ENCODE data around the gene PEX5L.

The PEX5L gene

DNA sequence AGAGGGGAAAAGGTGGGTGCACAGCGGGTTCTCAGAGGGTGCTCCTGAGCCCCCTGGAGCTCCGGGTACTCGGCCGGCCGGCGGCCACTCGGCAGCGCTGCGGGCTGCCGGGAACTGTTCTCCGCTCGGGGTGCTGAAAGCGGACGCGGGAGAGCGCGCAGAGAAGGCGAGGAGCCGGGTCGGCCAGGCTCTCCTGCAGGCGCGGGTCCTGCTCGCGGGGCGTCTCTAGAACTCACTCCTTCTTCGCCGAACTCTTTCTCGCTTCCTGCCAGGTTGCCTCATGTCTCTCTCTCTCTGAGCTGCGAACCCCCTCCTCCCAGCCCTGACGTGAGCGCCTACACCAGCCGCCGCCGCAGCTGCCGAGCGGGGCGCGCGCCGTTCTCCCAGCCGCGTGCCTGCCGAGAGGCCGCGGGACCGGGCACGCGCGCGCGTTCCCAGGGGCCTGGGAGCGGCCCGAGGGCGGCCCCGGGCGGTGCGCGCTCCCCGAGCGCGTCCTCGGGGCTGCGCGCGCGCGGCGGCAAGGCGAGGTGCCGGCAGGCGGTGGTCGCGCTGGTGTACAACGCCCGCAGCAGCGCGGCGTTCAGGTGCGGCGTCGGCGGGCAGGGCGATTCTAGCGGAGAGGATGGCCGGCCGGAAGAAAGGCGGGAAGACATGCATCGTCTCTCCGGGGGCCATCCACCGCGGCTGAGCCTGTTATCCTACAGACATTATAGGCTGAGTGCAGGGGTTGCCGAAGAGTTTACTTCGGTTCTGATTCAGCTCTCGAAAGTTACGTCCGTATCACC lies at the start of gene PEX5L:
Gene PEX5L (minus strand): TSS at position 267 of the 785 bp plus-strand sequence. CDS start 338 bp downstream, outside the sequence.
- Histone ChIP-seq H3K4me3 (ENCODE audit: low read length) (no peak within 1 kb of the TSS), H3K4me2 (ENCODE audit: low read length) (no peak within 1 kb of the TSS)
- TF ChIP-seq CTCF (IDR thresholded peaks at IDR 0.05; ENCODE audit: low read depth, low read length) (no peak), EZH2phosphoT487 (IDR thresholded peaks at IDR 0.05; ENCODE audit: low read depth) (no peak)

GRCh38 chr3:180085122-180085710 lies 48.5 kb upstream of the PEX5L start:
- Histone ChIP-seq H3K79me2 (ENCODE audit: low read length) (no peaks in the 10 kb centered on the region), H3K27ac (ENCODE audit: low read length) (no peak overlapping the region), H3K4me2 (ENCODE audit: low read length) (no peak overlapping the region), H3K27me3 (ENCODE audit: low read depth, low read length) (no peaks in the 10 kb centered on the region), H3K36me3 (replicated peaks; ENCODE audit: low read depth, low read length) (no peaks in the 10 kb centered on the region), H3K4me1 (ENCODE audit: low read length) (no peaks in the 10 kb centered on the region), H3K4me3 (ENCODE audit: low read length) (no peak overlapping the region), H3K9ac (ENCODE audit: low read length) (no peak overlapping the region), H3K9me3 (ENCODE audit: insufficient read depth, low read length) (no peaks in the 10 kb centered on the region), H4K20me1 (ENCODE audit: insufficient read depth, low read length) (no peaks in the 10 kb centered on the region), H2AFZ (ENCODE audit: low read depth, low read length) (no peak overlapping the region)
- TF ChIP-seq CTCF (IDR thresholded peaks at IDR 0.05; ENCODE audit: low read depth, low read length) (peak; percentile 51), EZH2phosphoT487 (IDR thresholded peaks at IDR 0.05; ENCODE audit: low read depth) (no peak)

More for the DNA sequence above, at the start of gene PEX5L:
- H2AFZ ChIP-seq (ENCODE audit: low read depth, low read length): no peak within 1 kb of the TSS
- H3K79me2 ChIP-seq (ENCODE audit: low read length): no peaks in the 10 kb centered on the region
- no peaks in the 10 kb centered on the region for H4K20me1 ChIP-seq (ENCODE audit: insufficient read depth, low read length)
- no peak within 1 kb of the TSS for H3K9ac ChIP-seq (ENCODE audit: low read length)
- no peaks in the 10 kb centered on the region for H3K4me1 ChIP-seq (ENCODE audit: low read length)
- H3K27me3 ChIP-seq (ENCODE audit: low read depth, low read length): no peaks in the 10 kb centered on the region
- H3K27ac ChIP-seq (ENCODE audit: low read length): no peak within 1 kb of the TSS
- H3K9me3 ChIP-seq (ENCODE audit: insufficient read depth, low read length): no peaks in the 10 kb centered on the region
- no peaks in the 10 kb centered on the region for H3K36me3 ChIP-seq (replicated peaks; ENCODE audit: low read depth, low read length)

DNA sequence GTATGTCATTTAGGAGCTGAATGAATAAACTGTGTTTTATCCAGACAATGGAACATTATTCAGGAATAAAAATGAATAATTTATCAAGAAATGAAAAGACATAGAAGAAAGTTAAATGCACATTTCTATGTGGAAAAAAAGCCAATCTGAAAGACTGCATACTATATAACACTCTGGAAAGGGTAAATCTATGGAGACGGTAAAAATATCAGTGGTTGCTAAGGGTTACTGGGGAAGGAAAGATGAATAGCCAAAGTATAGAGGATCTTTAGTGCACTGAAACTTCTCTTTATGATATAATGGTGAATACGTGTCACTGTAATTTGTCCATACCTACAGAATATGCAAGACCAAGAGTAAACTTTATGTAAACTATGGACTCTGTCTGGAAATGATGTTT lies 46.0 kb upstream of the PEX5L start:
- Histone ChIP-seq H3K4me3 (ENCODE audit: low read length) (no peak overlapping the region), H4K20me1 (ENCODE audit: insufficient read depth, low read length) (no peaks in the 10 kb centered on the region), H3K27ac (ENCODE audit: low read length) (no peak overlapping the region), H2AFZ (ENCODE audit: low read depth, low read length) (no peak overlapping the region), H3K4me2 (ENCODE audit: low read length) (no peak overlapping the region), H3K9ac (ENCODE audit: low read length) (no peak overlapping the region), H3K79me2 (ENCODE audit: low read length) (no peaks in the 10 kb centered on the region), H3K9me3 (ENCODE audit: insufficient read depth, low read length) (no peaks in the 10 kb centered on the region), H3K4me1 (ENCODE audit: low read length) (no peaks in the 10 kb centered on the region), H3K36me3 (replicated peaks; ENCODE audit: low read depth, low read length) (no peaks in the 10 kb centered on the region), H3K27me3 (ENCODE audit: low read depth, low read length) (no peaks in the 10 kb centered on the region)
- TF ChIP-seq CTCF (IDR thresholded peaks at IDR 0.05; ENCODE audit: low read depth, low read length) (no peak), EZH2phosphoT487 (IDR thresholded peaks at IDR 0.05; ENCODE audit: low read depth) (no peak)

DNA sequence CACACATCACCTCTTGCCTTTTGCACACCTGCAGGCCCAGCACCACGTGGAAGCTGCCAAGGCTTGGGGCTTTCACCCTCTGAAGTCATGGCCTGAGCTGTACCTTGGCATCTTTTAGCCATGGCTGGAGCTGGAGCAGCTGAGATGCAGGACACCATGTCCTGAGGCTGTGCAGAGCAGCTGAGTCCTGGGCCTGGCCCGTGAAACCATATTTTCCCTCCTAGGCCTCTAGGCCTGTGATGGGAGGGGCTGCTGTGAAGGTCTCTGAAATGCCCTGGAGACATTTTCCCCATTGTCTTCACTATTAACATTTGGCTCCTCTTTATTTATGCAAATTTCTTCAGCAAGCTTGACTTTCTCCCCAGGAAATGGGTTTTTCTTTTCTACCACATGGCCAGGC lies 41.9 kb upstream of the PEX5L start:
- no peak overlapping the region for H2AFZ ChIP-seq (ENCODE audit: low read depth, low read length)
- no peaks in the 10 kb centered on the region for H3K4me1 ChIP-seq (ENCODE audit: low read length)
- H3K27me3 ChIP-seq (ENCODE audit: low read depth, low read length): no peaks in the 10 kb centered on the region
- no peak overlapping the region for H3K27ac ChIP-seq (ENCODE audit: low read length)
- no peak overlapping the region for H3K9ac ChIP-seq (ENCODE audit: low read length)
- H3K9me3 ChIP-seq (ENCODE audit: insufficient read depth, low read length): no peaks in the 10 kb centered on the region
- H4K20me1 ChIP-seq (ENCODE audit: insufficient read depth, low read length): no peaks in the 10 kb centered on the region
- H3K79me2 ChIP-seq (ENCODE audit: low read length): no peaks in the 10 kb centered on the region
- TF ChIP-seq EZH2phosphoT487 (IDR thresholded peaks at IDR 0.05; ENCODE audit: low read depth) (no peak), CTCF (IDR thresholded peaks at IDR 0.05; ENCODE audit: low read depth, low read length) (no peak)
- no peaks in the 10 kb centered on the region for H3K36me3 ChIP-seq (replicated peaks; ENCODE audit: low read depth, low read length)
- no peak overlapping the region for H3K4me2 ChIP-seq (ENCODE audit: low read length)
- H3K4me3 ChIP-seq (ENCODE audit: low read length): no peak overlapping the region

Measured in OCI-LY3 (cell line).